Ishikawa (cell line): ENCODE results near the gene PRG2.

Experiments used
- EP300 ChIP-seq: IDR thresholded peaks from 2 replicates; pipeline ENCODE4 v1.6.1; 2012; ENCODE audit warnings: borderline replicate concordance
- NFIC ChIP-seq: IDR thresholded peaks from 2 replicates; pipeline ENCODE4 v1.6.1; 2012
- RAD21 ChIP-seq: IDR thresholded peaks from 2 replicates; pipeline ENCODE4 v1.6.1; 2012; ENCODE audit warnings: low read depth
- TAF1 ChIP-seq: IDR thresholded peaks from 2 replicates; pipeline ENCODE4 v1.6.1; 2012; ENCODE audit warnings: low read depth, mild to moderate bottlenecking
- TEAD4 ChIP-seq: IDR thresholded peaks from 2 replicates; pipeline ENCODE4 v1.6.1; 2012
- YY1 ChIP-seq: IDR thresholded peaks from 2 replicates; pipeline ENCODE4 v1.6.1; 2012; ENCODE audit warnings: low read depth
- TF ChIP-seq, protein P1 (sequence below): IDR thresholded peaks from 2 replicates; pipeline ENCODE4 v1.6.1; 2012
- TF ChIP-seq, protein P2 (sequence below): IDR thresholded peaks from 2 replicates; pipeline ENCODE4 v1.6.1; 2012; ENCODE audit warnings: low read depth, mild to moderate bottlenecking
- TF ChIP-seq, protein P3 (sequence below): IDR thresholded peaks from 2 replicates; pipeline ENCODE4 v1.6.1; 2012

DNA sequence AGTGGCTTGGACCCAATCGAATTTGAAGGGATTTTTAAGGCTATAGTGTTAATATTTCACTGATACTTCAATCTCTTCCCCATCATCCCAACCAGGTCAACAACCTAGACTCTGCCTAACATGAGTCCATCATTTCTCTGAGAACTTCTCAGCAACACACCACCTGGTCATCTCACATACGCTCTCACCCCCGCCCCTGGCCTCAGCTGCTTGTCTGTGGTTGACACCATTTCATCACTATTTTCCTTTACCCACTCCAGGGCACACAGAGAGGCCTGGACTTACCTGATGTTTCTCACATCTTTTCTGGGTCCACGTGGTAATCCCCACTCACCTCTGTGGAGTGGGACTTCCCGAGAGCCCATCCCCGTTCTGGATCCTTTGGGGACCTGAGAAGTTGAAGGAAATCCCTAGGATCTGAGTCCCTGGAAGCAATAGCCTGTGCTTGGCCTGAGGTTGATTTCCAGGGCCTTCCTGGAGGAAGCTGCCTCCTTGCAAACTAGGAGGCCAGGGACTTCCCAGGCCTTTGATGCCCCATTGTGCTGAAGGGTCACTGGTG lies 49.1 kb downstream of the PRG2 start:
- TF ChIP-seq TEAD4 (no peak), EP300 (no peak), YY1 (no peak), NFIC (no peak), TAF1 (no peak), RAD21 (no peak)
- TF ChIP-seq, protein P1, sequence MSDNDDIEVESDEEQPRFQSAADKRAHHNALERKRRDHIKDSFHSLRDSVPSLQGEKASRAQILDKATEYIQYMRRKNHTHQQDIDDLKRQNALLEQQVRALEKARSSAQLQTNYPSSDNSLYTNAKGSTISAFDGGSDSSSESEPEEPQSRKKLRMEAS = no peak
- TF ChIP-seq, protein P2, sequence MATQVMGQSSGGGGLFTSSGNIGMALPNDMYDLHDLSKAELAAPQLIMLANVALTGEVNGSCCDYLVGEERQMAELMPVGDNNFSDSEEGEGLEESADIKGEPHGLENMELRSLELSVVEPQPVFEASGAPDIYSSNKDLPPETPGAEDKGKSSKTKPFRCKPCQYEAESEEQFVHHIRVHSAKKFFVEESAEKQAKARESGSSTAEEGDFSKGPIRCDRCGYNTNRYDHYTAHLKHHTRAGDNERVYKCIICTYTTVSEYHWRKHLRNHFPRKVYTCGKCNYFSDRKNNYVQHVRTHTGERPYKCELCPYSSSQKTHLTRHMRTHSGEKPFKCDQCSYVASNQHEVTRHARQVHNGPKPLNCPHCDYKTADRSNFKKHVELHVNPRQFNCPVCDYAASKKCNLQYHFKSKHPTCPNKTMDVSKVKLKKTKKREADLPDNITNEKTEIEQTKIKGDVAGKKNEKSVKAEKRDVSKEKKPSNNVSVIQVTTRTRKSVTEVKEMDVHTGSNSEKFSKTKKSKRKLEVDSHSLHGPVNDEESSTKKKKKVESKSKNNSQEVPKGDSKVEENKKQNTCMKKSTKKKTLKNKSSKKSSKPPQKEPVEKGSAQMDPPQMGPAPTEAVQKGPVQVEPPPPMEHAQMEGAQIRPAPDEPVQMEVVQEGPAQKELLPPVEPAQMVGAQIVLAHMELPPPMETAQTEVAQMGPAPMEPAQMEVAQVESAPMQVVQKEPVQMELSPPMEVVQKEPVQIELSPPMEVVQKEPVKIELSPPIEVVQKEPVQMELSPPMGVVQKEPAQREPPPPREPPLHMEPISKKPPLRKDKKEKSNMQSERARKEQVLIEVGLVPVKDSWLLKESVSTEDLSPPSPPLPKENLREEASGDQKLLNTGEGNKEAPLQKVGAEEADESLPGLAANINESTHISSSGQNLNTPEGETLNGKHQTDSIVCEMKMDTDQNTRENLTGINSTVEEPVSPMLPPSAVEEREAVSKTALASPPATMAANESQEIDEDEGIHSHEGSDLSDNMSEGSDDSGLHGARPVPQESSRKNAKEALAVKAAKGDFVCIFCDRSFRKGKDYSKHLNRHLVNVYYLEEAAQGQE = no peak
- TF ChIP-seq, protein P3, sequence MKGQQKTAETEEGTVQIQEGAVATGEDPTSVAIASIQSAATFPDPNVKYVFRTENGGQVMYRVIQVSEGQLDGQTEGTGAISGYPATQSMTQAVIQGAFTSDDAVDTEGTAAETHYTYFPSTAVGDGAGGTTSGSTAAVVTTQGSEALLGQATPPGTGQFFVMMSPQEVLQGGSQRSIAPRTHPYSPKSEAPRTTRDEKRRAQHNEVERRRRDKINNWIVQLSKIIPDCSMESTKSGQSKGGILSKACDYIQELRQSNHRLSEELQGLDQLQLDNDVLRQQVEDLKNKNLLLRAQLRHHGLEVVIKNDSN = no peak
